Measurements from ENCODE around the gene FHOD3. TPM values are rescaled to one million over a fixed set of nuclear protein-coding genes. Genes with fewer than 3 reads are reported as not detected.

The FHOD3 gene
- 1 to 10 TPM in 1 of 6 experiments, under 1 TPM in 5; 0.44 to 1.2 (median 0.62) TPM for total RNA-seq
- long read RNA-seq, result 0 reads

GRCh38 chr18:36297417-36298125 lies at the start of gene FHOD3:
Gene FHOD3, plus strand, starts transcription at chr18:36297713. Its CDS starts 123 bp downstream, at chr18:36297836.
- Histone ChIP-seq H3K4me1 (peaks cover 0 to 13% (median 3%) of the 10 kb centered on the region in 4 donors), H3K27me3 (peaks cover 0 to 6% of the 10 kb centered on the region in 2 donors), H3K4me3 (peak within 1 kb of the TSS; percentile 35 to 55 (median 54)), H3K9me3 (no peaks in the 10 kb centered on the region), H3K36me3 (no peaks in the 10 kb centered on the region), H3K27ac (peak within 1 kb of the TSS in 1 of 3 donors; percentile 26)
- intact Hi-C loops (cut with DNase I), result no loop called here
- WGBS (ENCODE audit: insufficient coverage, low coverage, low lambda C conversion rate, missing lambda C conversion rate), result 0% methylated on average over 14 of the region's 91 CpGs
- DNase-seq (peak; percentile 68 to 73 (median 68)), ATAC-seq (peak; percentile 87 to 93 (median 88))
- TF ChIP-seq POLR2A (IDR thresholded peaks at IDR 0.05) (no peak), CTCF (IDR thresholded peaks at IDR 0.05) (no peak)

- Histone ChIP-seq H3K36me3 (peaks cover 0 to 28% (median 0%) of the 10 kb centered on the region in 4 donors), H3K27me3 (no peaks in the 10 kb centered on the region), H3K27ac (no peak overlapping the region), H3K4me1 (no peaks in the 10 kb centered on the region), H3K4me3 (no peak overlapping the region), H3K9me3 (peaks cover 0 to 3% (median 0%) of the 10 kb centered on the region in 4 donors)
- DNase-seq, result no peak
- ATAC-seq, result no peak
- TF ChIP-seq CTCF (IDR thresholded peaks at IDR 0.05) (no peak), POLR2A (IDR thresholded peaks at IDR 0.05) (no peak)
- intact Hi-C loops (cut with DNase I), result no loop called here
These were observed 48.1 kb upstream of the FHOD3 start for GRCh38 chr18:36249392-36249791.

GRCh38 chr18:36250827-36251226 lies 46.7 kb upstream of the FHOD3 start:
- WGBS (ENCODE audit: insufficient coverage, low coverage, low lambda C conversion rate, missing lambda C conversion rate), result 82% methylated on average over 2 of the region's 2 CpGs
- Histone ChIP-seq H3K27ac (no peak overlapping the region), H3K4me1 (no peaks in the 10 kb centered on the region), H3K9me3 (no peaks in the 10 kb centered on the region), H3K4me3 (no peak overlapping the region), H3K36me3 (peaks cover 0 to 28% (median 0%) of the 10 kb centered on the region in 4 donors), H3K27me3 (no peaks in the 10 kb centered on the region)
- intact Hi-C loops (cut with DNase I), result no loop called here
- DNase-seq, result no peak
- TF ChIP-seq POLR2A (IDR thresholded peaks at IDR 0.05) (no peak), CTCF (IDR thresholded peaks at IDR 0.05) (no peak)
- no peak for ATAC-seq

GRCh38 chr18:36255072-36255698 lies 42.3 kb upstream of the FHOD3 start:
- WGBS (ENCODE audit: insufficient coverage, low coverage, low lambda C conversion rate, missing lambda C conversion rate), result 80% methylated on average over 7 of the region's 10 CpGs
- intact Hi-C loops (cut with DNase I), result no loop called here
- no peaks in the 10 kb centered on the region for H3K4me1 ChIP-seq
- H3K27ac ChIP-seq, result no peak overlapping the region
- no peaks in the 10 kb centered on the region for H3K9me3 ChIP-seq
- TF ChIP-seq POLR2A (IDR thresholded peaks at IDR 0.05) (no peak), CTCF (IDR thresholded peaks at IDR 0.05) (no peak)
- H3K36me3 ChIP-seq, result peaks cover 0 to 39% (median 5%) of the 10 kb centered on the region in 4 donors
- H3K4me3 ChIP-seq, result no peak overlapping the region
- no peak for ATAC-seq
- H3K27me3 ChIP-seq, result no peaks in the 10 kb centered on the region
- DNase-seq, result no peak
